ENCODE data around the gene CDKAL1.

DNA sequence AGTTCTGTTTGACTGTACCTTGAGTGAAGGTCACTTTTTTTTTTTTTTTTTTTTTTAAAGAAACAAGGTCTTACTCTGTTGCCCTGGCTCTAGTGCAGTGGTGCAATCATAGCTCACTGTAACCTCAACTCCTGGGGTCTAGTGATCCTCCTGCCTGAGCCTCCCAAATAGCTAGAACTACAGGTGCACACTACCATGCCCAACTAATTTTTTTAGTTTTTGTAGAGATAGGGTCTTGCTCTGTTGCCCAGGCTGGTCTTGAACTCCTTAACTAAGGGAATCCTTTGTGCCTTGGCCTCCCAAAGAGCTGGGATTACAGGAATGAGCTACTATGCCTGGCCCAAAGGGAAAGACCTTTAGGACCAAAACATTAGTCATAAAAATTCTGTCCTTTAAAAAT lies 413.7 kb downstream of the CDKAL1 start:
- no peak for TF ChIP-seq PHF5A (CRISPR knock-in tag; IDR thresholded peaks at IDR 0.05; ENCODE audit: low read depth, unreplicated experiment)
- TF ChIP-seq CC2D1A (CRISPR knock-in tag; IDR thresholded peaks at IDR 0.05): no peak
- TF ChIP-seq, protein P1, sequence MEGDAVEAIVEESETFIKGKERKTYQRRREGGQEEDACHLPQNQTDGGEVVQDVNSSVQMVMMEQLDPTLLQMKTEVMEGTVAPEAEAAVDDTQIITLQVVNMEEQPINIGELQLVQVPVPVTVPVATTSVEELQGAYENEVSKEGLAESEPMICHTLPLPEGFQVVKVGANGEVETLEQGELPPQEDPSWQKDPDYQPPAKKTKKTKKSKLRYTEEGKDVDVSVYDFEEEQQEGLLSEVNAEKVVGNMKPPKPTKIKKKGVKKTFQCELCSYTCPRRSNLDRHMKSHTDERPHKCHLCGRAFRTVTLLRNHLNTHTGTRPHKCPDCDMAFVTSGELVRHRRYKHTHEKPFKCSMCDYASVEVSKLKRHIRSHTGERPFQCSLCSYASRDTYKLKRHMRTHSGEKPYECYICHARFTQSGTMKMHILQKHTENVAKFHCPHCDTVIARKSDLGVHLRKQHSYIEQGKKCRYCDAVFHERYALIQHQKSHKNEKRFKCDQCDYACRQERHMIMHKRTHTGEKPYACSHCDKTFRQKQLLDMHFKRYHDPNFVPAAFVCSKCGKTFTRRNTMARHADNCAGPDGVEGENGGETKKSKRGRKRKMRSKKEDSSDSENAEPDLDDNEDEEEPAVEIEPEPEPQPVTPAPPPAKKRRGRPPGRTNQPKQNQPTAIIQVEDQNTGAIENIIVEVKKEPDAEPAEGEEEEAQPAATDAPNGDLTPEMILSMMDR (CRISPR knock-in tag; IDR thresholded peaks at IDR 0.05): no peak
